NB4 (cell line): ENCODE results near the gene STARD3.
A peak's percentile ranks its signal among the peaks of the same experiment; 100 is the strongest.

Experiments used
- POLR2A ChIP-seq: IDR thresholded peaks from 2 replicates; pipeline ENCODE4 v1.6.1; 2011; ENCODE audit warnings: mild to moderate bottlenecking; ENCODE audit not compliant: insufficient read length; ENCODE audit errors: extremely low read depth
- TF ChIP-seq, protein P1 (sequence below): IDR thresholded peaks from one replicate; pipeline ENCODE4 v1.5.1; 2012; ENCODE audit warnings: low read depth, low read length

DNA sequence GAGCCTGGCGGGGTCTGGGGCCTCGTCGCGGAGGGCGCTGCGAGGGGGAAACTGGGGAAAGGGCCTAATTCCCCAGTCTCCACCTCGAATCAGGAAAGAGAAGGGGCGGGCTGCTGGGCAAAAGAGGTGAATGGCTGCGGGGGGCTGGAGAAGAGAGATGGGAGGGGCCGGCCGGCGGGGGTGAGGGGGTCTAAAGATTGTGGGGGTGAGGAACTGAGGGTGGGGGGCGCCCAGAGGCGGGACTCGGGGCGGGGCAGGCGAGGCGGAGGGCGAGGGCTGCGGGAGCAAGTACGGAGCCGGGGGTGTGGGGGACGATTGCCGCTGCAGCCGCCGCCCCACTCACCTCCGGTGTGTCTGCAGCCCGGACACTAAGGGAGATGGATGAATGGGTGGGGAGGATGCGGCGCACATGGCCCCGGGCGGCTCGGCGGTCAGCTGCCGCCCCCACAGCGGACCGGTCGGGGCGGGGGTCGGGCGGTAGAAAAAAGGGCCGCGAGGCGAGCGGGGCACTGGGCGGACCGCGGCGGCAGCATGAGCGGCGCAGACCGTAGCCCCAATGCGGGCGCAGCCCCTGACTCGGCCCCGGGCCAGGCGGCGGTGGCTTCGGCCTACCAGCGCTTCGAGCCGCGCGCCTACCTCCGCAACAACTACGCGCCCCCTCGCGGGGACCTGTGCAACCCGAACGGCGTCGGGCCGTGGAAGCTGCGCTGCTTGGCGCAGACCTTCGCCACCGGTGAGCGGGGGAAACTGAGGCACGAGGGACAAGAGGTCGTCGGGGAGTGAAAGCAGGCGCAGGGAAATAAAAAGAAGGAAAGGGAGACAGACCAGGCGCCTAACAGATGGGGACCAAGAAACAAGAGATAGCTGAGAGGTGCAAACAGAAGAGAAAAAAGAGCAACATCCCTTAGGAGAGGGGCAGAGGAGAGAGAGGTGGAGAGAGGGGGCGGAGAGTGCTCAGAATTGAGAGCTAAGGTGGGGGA lies 31.3 kb downstream of the STARD3 start, which contains the start of gene PNMT:
- no peak for TF ChIP-seq POLR2A
- TF ChIP-seq, protein P1, sequence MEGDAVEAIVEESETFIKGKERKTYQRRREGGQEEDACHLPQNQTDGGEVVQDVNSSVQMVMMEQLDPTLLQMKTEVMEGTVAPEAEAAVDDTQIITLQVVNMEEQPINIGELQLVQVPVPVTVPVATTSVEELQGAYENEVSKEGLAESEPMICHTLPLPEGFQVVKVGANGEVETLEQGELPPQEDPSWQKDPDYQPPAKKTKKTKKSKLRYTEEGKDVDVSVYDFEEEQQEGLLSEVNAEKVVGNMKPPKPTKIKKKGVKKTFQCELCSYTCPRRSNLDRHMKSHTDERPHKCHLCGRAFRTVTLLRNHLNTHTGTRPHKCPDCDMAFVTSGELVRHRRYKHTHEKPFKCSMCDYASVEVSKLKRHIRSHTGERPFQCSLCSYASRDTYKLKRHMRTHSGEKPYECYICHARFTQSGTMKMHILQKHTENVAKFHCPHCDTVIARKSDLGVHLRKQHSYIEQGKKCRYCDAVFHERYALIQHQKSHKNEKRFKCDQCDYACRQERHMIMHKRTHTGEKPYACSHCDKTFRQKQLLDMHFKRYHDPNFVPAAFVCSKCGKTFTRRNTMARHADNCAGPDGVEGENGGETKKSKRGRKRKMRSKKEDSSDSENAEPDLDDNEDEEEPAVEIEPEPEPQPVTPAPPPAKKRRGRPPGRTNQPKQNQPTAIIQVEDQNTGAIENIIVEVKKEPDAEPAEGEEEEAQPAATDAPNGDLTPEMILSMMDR: peak; percentile 63
